Activated T-cell treated with anti-CD3 and anti-CD28 coated beads, Interleukin-2, amount 50 U/mL, for 72 hours (primary cell): Measurements from ENCODE around the gene GCHFR. TPM values are rescaled to one million over a fixed set of nuclear protein-coding genes. Genes with fewer than 3 reads are reported as not detected.

Source experiments
- ATAC-seq, 2 donors: fragments of 150-1000 bp; cut with Tn5 transposase; replicated peaks in 1 of 2; 2 replicates each; pipeline ENCODE4 v1.10.0; 2021; ENCODE audit warnings: moderate library complexity in 2 of 2, mild to moderate bottlenecking in 1 of 2
- DNase-seq, 2 donors: peaks; one replicate each; pipeline ENCODE4 v3.0.0; 2021 to 2022; ENCODE audit warnings: mixed read lengths in 1 of 2
- H3K27ac Mint-ChIP-seq: one replicate; pipeline ENCODE4 v1.8.0; 2022; ENCODE audit warnings: mild to moderate bottlenecking, moderate library complexity, mixed read lengths
- H3K27me3 Mint-ChIP-seq: one replicate; pipeline ENCODE4 v1.8.0; 2022; ENCODE audit warnings: low read depth, mixed read lengths
- H3K36me3 Mint-ChIP-seq, 2 donors: one replicate each; pipeline ENCODE4 v1.8.0; 2022; ENCODE audit warnings: mixed read lengths in 2 of 2, mild to moderate bottlenecking in 1 of 2; ENCODE audit not compliant: insufficient read depth in 2 of 2
- H3K4me1 Mint-ChIP-seq: one replicate; pipeline ENCODE4 v1.8.0; 2022; ENCODE audit warnings: low read depth, mixed read lengths
- H3K4me3 Mint-ChIP-seq, 2 donors: one replicate each; pipeline ENCODE4 v1.8.0; 2022; ENCODE audit warnings: mild to moderate bottlenecking in 2 of 2, mixed read lengths in 2 of 2, moderate library complexity in 2 of 2
- H3K9me3 Mint-ChIP-seq, 2 donors: one replicate each; pipeline ENCODE4 v1.8.0; 2022; ENCODE audit warnings: mixed read lengths in 2 of 2
- total RNA-seq, 2 donors: library from RNA; stranded (reverse); gene quantifications; one replicate each; pipeline ENCODE4 v1.2.3, GENCODE V29; 2022

Gene GCHFR
- total RNA-seq, 2 donors from 2014 or later: 40.9 to 44.8 TPM

DNA sequence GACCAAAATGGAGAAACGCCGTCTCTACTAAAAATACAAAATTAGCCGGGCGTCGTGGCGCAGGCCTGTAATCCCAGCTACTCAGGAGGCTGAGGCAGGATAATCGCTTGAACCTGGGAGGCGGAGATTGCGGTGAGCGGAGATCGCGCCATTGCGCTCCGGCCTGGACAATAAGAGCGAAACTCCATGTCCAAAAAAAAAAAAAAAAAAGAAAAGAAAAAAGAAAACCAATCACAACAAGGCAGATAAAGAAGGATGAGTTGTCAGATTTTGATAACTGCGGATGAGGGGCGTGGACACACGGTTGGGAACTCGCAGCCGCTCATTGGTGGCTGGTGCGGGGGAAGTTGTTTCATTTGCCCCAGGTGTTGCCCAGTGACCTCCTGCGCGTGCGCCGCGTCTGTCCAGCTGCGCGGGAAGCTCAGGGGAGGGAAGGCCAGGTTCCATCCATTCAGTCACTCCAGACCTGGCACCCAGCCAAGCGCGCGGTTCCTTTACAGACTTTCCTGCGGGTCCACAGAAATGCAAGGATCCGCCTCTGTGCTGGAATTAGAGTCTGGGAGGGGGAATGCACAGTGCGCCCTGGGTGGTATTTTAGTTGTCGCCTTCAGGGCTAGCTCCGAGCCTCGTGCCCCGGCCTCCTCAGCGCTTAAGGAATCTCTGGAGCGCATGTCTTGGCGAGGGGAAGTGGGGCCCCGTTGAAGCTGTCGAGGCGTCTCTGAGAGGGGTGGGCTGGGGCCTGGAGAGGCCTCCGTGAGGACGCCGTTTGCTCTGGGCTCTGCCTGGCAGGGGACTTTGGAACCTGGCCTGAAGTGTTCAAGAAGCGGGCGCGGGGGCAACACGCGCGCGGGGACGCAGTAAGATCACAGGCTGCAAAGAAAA, 708 bp upstream of the GCHFR start:
- Mint-ChIP-seq H3K27ac (peak overlapping the region; percentile 68), H3K36me3 (no peaks in the 10 kb centered on the region), H3K9me3 (no peaks in the 10 kb centered on the region), H3K4me1 (peaks cover 29% of the 10 kb centered on the region), H3K27me3 (no peaks in the 10 kb centered on the region), H3K4me3 (peak overlapping the region; percentile 82 to 95)
- ATAC-seq (peak; percentile 5 to 14), DNase-seq (peak; percentile 54 to 56)

DNA sequence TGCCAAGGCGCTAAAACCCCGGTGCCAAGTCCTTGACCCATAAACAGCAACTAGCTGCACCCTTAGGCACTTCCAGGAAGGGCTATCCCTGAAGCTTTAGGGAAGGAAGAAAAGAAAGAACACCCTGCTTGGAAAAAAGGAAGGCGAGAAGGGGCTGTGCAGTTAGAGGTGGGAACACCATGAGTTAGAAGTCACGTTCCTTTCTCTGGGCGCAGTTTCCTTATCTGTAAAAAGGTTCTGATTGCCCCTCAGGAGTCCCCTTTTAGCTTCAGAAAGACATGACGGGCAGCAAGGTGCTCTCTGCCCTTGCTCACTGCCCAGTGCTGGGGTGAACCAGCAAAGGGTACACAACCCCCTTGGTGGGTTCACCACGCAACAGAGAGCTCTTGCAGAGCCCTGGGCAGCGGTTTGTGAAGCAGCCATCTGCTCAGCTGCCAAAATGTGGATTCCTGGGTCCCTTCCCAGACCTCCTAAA, 798 bp downstream of the GCHFR start:
- DNase-seq: no peak
- peak overlapping the region; percentile 82 to 95 for H3K4me3 Mint-ChIP-seq
- no peaks in the 10 kb centered on the region for H3K27me3 Mint-ChIP-seq
- peak overlapping the region; percentile 60 for H3K27ac Mint-ChIP-seq
- H3K4me1 Mint-ChIP-seq: peaks cover 44% of the 10 kb centered on the region
- no peak for ATAC-seq
- no peaks in the 10 kb centered on the region for H3K36me3 Mint-ChIP-seq
- no peaks in the 10 kb centered on the region for H3K9me3 Mint-ChIP-seq

DNA sequence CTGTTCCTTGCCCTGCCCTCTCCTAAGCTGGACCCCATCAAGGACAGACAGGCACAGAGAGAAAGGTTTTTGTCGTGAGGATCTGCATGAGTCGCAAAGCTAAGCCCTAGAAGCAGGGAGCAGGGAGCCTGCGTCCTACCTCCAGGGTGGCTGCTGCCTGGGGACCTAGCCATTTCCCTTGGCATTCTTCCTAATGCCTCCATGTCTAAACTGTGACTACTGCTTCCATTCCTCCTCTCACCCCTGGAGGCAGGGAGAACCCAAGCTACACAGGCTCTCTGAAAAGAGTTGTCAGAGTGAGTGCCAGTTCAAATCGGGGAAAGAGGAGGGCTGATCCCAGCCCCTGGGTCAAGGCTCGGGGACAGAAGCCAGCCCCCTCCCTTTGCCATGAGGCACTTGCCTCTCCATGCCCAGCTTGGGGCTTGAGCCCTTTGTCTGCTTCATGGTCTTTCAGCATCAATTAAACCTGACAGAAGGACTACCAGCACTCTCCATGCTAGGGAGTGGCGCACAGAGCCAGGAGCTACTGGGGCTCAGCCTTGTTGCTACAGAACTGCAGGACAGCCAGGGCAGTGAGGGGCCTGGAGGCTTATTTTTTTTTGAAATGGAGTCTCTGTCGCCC, 2.4 kb downstream of the GCHFR start:
- DNase-seq (no peak), ATAC-seq (no peak)
- Mint-ChIP-seq H3K9me3 (no peaks in the 10 kb centered on the region), H3K27ac (no peak overlapping the region), H3K36me3 (no peaks in the 10 kb centered on the region), H3K4me3 (peak overlapping the region in 1 of 2 donors; percentile 7), H3K27me3 (no peaks in the 10 kb centered on the region), H3K4me1 (peaks cover 52% of the 10 kb centered on the region)

GRCh38 chr15:40766906-40767837, 3.3 kb downstream of the GCHFR start:
- Mint-ChIP-seq H3K27me3 (no peaks in the 10 kb centered on the region), H3K27ac (no peak overlapping the region), H3K4me1 (peaks cover 52% of the 10 kb centered on the region), H3K36me3 (no peaks in the 10 kb centered on the region), H3K9me3 (no peaks in the 10 kb centered on the region), H3K4me3 (no peak overlapping the region)
- DNase-seq (no peak), ATAC-seq (no peak)

DNA sequence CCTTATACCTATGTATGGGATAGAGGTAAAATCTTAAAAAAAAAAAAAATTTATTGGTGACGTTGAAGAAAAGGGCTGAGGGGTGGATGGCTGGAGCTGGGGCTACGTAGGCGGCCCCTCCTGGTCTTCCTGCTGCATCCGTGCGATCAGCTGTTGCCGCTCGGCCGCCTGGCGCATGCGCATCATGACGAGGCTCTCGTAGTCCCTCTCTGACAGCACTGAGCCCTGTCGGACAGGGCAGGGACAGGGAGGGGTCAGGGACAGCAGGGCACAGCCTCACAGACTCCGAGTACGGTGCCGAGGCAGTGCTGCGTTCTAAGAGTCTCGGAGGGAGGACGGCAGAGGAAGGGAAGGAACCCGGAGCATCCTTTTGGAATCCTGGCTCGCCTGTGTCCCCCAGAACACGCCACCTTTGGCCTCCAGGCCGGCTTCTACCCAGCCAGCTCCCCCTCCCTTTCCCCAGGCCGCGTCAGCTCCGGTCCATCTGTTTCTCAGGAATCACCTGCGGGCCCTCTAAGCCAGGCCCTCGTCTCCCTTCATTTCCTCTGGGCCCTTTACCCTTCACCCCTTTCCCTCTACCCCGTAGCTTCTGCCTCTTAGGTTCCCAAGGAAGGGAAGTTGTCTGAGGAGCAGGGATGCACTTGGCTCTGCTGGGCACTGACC, 4.1 kb downstream of the GCHFR start:
- no peaks in the 10 kb centered on the region for H3K36me3 Mint-ChIP-seq
- DNase-seq (no peak), ATAC-seq (no peak)
- H3K27me3 Mint-ChIP-seq: no peaks in the 10 kb centered on the region
- no peak overlapping the region for H3K27ac Mint-ChIP-seq
- peak overlapping the region in 1 of 2 donors; percentile 77 for H3K4me3 Mint-ChIP-seq
- no peaks in the 10 kb centered on the region for H3K9me3 Mint-ChIP-seq
- H3K4me1 Mint-ChIP-seq: peaks cover 46% of the 10 kb centered on the region

GRCh38 chr15:40768521-40769273, 4.8 kb downstream of the GCHFR start:
- Mint-ChIP-seq H3K36me3 (no peaks in the 10 kb centered on the region), H3K9me3 (no peaks in the 10 kb centered on the region), H3K27me3 (no peaks in the 10 kb centered on the region), H3K4me3 (peak overlapping the region; percentile 69 to 77), H3K4me1 (peaks cover 40% of the 10 kb centered on the region), H3K27ac (peak overlapping the region; percentile 88)
- DNase-seq: no peak
- ATAC-seq: no peak

GRCh38 chr15:40769274-40770146, 5.6 kb downstream of the GCHFR start, which contains the start of gene C15orf62:
Gene C15orf62 (plus strand): TSS chr15:40769980. CDS start chr15:40770496, 516 bp downstream.
- H3K36me3 Mint-ChIP-seq: no peaks in the 10 kb centered on the region
- ATAC-seq: peak; percentile 50 to 63

DNA sequence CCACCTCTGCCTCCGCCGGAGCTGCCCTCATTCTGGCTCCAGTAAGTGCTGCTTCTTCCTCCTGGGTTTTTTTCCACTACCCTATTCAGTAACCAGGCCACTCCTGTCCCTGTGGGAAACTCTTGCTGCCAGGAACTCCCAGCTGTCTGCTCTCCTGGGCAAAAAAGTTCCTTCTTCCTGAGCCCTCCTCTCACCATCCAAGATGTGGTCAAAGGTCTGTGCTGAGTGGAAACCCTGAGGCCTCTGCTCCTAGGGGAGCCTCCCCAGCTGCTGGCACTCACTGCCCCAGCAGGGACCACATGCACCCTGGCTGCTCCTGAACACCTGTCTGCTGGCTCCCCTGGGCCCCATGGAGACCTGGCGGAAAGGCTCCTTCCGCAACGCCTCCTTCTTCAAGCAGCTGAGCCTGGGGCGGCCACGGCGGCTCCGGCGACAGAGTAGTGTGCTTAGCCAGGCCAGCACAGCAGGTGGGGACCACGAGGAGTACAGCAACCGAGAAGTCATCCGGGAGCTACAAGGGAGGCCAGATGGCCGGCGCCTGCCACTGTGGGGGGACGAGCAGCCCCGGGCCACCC, 6.4 kb downstream of the GCHFR start:
- Mint-ChIP-seq H3K4me3 (peak overlapping the region; percentile 37 to 77), H3K27ac (no peak overlapping the region), H3K9me3 (no peaks in the 10 kb centered on the region), H3K4me1 (peaks cover 34% of the 10 kb centered on the region), H3K27me3 (no peaks in the 10 kb centered on the region), H3K36me3 (no peaks in the 10 kb centered on the region)
- no peak for DNase-seq
- ATAC-seq: no peak

More at GRCh38 chr15:40769274-40770146, 5.6 kb downstream of the GCHFR start, which contains the start of gene C15orf62:
- Mint-ChIP-seq H3K9me3 (no peaks in the 10 kb centered on the region), H3K27ac (peak within 1 kb of the TSS; percentile 88), H3K27me3 (no peaks in the 10 kb centered on the region), H3K4me1 (peaks cover 40% of the 10 kb centered on the region), H3K4me3 (peak within 1 kb of the TSS; percentile 69 to 77)
- DNase-seq: peak; percentile 38 to 64

DNA sequence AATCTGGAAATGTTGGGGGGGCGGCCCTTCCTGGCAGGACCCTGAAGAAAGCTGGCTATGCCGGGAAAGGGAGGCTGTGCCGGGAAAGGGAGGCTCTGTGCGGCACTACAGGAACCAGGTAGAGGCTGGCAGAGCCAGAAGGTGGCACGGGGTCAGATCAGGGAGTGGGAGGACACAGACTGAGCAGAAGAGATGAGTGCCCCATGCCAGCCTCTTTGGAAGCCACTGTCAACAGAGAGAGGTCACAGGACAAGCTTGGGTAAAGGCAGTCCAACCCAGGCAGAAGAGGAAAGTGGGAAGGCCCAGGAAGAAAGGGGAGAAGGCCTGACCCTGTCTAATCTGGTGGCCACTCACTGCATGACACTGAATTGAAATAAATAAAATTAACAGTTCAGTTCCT, 7.4 kb downstream of the GCHFR start:
- Mint-ChIP-seq H3K27ac (no peak overlapping the region), H3K9me3 (no peaks in the 10 kb centered on the region), H3K36me3 (no peaks in the 10 kb centered on the region), H3K27me3 (no peaks in the 10 kb centered on the region), H3K4me1 (peaks cover 24% of the 10 kb centered on the region), H3K4me3 (no peak overlapping the region)
- DNase-seq (no peak), ATAC-seq (no peak)

- DNase-seq (no peak), ATAC-seq (no peak)
- Mint-ChIP-seq H3K9me3 (no peaks in the 10 kb centered on the region), H3K36me3 (peaks cover 2 to 3% of the 10 kb centered on the region in 2 donors), H3K27ac (no peak overlapping the region), H3K27me3 (no peaks in the 10 kb centered on the region), H3K4me3 (no peak overlapping the region), H3K4me1 (peaks cover 31% of the 10 kb centered on the region)
Measured at GRCh38 chr15:40772014-40772413, 8.1 kb downstream of the GCHFR start.

DNA sequence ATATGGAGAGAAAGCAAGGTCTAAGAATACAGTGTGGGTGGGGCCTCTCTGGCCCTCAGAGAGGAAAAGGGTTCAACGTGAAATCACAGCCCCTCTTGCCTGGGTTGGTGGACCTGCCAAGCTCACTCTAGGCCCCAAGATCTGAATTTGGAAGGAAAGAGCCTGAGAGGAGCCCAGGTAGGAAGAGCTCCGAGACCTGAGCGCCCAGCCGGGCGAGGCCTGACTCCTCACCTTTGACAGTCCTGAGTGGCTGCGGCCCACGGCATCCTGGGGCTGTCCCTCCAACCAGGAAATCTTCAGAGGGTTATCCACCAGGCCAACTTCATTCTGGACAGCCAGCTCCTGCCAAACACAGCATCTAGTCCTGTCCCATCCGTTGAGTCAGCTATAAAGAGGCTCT, 9.6 kb downstream of the GCHFR start:
- peaks cover 27% of the 10 kb centered on the region for H3K4me1 Mint-ChIP-seq
- DNase-seq: no peak
- H3K27ac Mint-ChIP-seq: no peak overlapping the region
- no peak overlapping the region for H3K4me3 Mint-ChIP-seq
- no peaks in the 10 kb centered on the region for H3K9me3 Mint-ChIP-seq
- ATAC-seq: no peak
- H3K36me3 Mint-ChIP-seq: peaks cover 2 to 3% of the 10 kb centered on the region in 2 donors
- H3K27me3 Mint-ChIP-seq: no peaks in the 10 kb centered on the region
